HepG2 (cell line): Measurements from ENCODE around the gene KRCC1. TPM values are rescaled to one million over a fixed set of nuclear protein-coding genes. Genes with fewer than 3 reads are reported as not detected.

Experiments used
- MED8 ChIP-seq: sonication (generic); formaldehyde crosslinking; IDR thresholded peaks from 2 replicates; pipeline ENCODE4 v1.8.1; 2023; ENCODE audit warnings: mild to moderate bottlenecking, missing genetic modification reagents; ENCODE audit not compliant: insufficient replicate concordance
- NFIB ChIP-seq: sonication (generic); formaldehyde crosslinking; IDR thresholded peaks from 2 replicates; pipeline ENCODE4 v1.9.0; 2021; ENCODE audit warnings: missing genetic modification reagents, mild to moderate bottlenecking, borderline replicate concordance
- SMAD1 ChIP-seq: sonication (generic); formaldehyde crosslinking; IDR thresholded peaks from 2 replicates; pipeline ENCODE4 v1.4.0; 2020; ENCODE audit warnings: missing genetic modification reagents, low read depth, mild to moderate bottlenecking, borderline replicate concordance
- SMARCC2 ChIP-seq: fragments of 450-650 bp; IDR thresholded peaks from 2 replicates; pipeline ENCODE4 v1.6.1; 2017; ENCODE audit warnings: antibody characterized with exemption, mild to moderate bottlenecking
- ZNF569 ChIP-seq: sonication (generic); formaldehyde crosslinking; IDR thresholded peaks from 2 replicates; pipeline ENCODE4 v1.5.0; 2020; ENCODE audit warnings: mild to moderate bottlenecking, missing genetic modification reagents, moderate library complexity, borderline replicate concordance
- ZNF644 ChIP-seq: IDR thresholded peaks from 2 replicates; pipeline ENCODE4 v1.6.1; 2016; ENCODE audit warnings: low read depth
- polyA plus RNA-seq, 8 experiments: library from polyadenylated mRNA; depleted of rRNA in 3 of 8; stranded (reverse) in 7 of 8; unstranded in 1 of 8; fragments of >200 nt; fragmentation: Illumina TruSeq in 4 of 8; extraction: Trizol in 4 of 8; gene quantifications; 2 replicates each; pipeline versions ENCODE4 v1.2.1 to v1.2.3, GENCODE V29; 2011 to 2016; ENCODE audit warnings: low read depth in 4 of 8, missing spikeins in 1 of 8, mixed read lengths in 1 of 8; ENCODE audit not compliant: insufficient read depth in 1 of 8
- total RNA-seq, 5 experiments: library from RNA; depleted of rRNA; stranded (reverse); fragments of >200 nt; fragmentation: Illumina TruSeq; extraction: Trizol; gene quantifications; 2 replicates each; pipeline ENCODE4 v1.2.3, GENCODE V29; 2016; ENCODE audit warnings: low read depth in 1 of 5
- TF ChIP-seq, protein P1 (sequence below): sonication (generic); formaldehyde crosslinking; conservative IDR thresholded peaks from 2 replicates; pipeline ENCODE4 v1.4.0; 2020; ENCODE audit warnings: missing genetic modification reagents
- TF ChIP-seq, protein P2 (sequence below): IDR thresholded peaks from 2 replicates; pipeline ENCODE4 v1.6.1; 2016; ENCODE audit warnings: missing genetic modification reagents, missing compliant biosample characterization
- TF ChIP-seq, protein P3 (sequence below): sonication (generic); formaldehyde crosslinking; IDR thresholded peaks from 2 replicates; pipeline ENCODE4 v1.4.0; 2020; ENCODE audit warnings: missing genetic modification reagents, mild to moderate bottlenecking, borderline replicate concordance
- TF ChIP-seq, protein P4 (sequence below): sonication (generic); formaldehyde crosslinking; IDR thresholded peaks from 2 replicates; pipeline ENCODE4 v1.8.0; 2022; ENCODE audit warnings: low read depth, missing genetic modification reagents
- TF ChIP-seq, protein P5 (sequence below): sonication (generic); formaldehyde crosslinking; IDR thresholded peaks from 2 replicates; pipeline ENCODE4 v1.4.0; 2020; ENCODE audit warnings: mild to moderate bottlenecking, low read depth, missing genetic modification reagents
- TF ChIP-seq, protein P6 (sequence below): sonication (generic); formaldehyde crosslinking; IDR thresholded peaks from 2 replicates; pipeline ENCODE4 v1.5.1; 2020; ENCODE audit warnings: mild to moderate bottlenecking, missing genetic modification reagents
- TF ChIP-seq, protein P7 (sequence below): sonication (generic); formaldehyde crosslinking; IDR thresholded peaks from 2 replicates; pipeline ENCODE4 v1.5.1; 2020; ENCODE audit warnings: missing genetic modification reagents, mild to moderate bottlenecking, borderline replicate concordance

Gene KRCC1
- total and polyA plus RNA-seq, 2 of the 13 experiments (the other 11 are each of a cell fraction or from before 2014, with no cell fraction given): 6.5 to 7.7 TPM

DNA sequence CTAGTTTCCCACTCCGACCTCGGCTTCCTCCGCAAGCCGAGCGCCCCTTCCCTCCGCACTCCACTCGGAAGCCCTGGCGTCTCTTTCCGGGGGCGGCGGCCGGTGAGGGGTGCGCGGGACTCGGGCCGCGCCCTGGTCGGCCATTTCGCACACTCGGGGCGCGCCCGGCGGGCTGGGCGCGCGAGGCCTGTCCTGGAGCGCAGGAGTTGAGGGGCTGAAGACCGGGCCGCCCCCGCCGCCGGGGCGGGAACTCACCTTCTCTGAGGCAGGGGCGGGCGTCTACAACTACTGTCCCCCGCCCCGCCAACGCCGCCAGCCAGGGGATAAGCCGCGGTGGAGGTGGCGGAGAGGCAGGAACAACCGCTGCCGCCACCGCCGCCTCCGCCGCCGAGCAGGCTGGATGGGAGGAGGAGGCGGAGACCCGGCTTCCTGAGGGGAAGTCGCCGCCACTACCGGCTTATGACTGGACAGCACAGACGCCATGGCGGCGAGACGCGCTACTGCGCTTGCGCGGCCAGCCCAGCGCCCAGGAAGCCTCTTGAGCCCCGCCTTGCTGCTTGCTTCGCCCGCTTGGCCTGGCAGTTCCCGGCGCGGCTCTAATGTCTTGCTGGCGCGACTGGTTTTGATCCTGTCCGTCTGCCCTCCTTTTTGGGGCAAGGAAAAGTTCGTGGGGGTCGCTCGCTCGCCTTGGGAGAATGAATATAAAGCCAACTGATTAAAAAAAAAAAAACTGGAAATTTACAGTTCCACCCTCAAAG is at the start of gene KRCC1 (continued):
- TF ChIP-seq, protein P1, sequence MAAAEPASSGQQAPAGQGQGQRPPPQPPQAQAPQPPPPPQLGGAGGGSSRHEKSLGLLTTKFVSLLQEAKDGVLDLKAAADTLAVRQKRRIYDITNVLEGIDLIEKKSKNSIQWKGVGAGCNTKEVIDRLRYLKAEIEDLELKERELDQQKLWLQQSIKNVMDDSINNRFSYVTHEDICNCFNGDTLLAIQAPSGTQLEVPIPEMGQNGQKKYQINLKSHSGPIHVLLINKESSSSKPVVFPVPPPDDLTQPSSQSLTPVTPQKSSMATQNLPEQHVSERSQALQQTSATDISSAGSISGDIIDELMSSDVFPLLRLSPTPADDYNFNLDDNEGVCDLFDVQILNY: peak; percentile 42; the same call in 1 of the 2 replicates
- TF ChIP-seq, protein P2, sequence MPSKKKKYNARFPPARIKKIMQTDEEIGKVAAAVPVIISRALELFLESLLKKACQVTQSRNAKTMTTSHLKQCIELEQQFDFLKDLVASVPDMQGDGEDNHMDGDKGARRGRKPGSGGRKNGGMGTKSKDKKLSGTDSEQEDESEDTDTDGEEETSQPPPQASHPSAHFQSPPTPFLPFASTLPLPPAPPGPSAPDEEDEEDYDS (CRISPR knock-in tag): peak; percentile 99
- TF ChIP-seq ZNF644 (CRISPR knock-in tag): 0 out of 2 replicates have a peak, but pooled peaks have one; percentile 34
- no peak for TF ChIP-seq MED8 (CRISPR knock-in tag)
- TF ChIP-seq, protein P3, sequence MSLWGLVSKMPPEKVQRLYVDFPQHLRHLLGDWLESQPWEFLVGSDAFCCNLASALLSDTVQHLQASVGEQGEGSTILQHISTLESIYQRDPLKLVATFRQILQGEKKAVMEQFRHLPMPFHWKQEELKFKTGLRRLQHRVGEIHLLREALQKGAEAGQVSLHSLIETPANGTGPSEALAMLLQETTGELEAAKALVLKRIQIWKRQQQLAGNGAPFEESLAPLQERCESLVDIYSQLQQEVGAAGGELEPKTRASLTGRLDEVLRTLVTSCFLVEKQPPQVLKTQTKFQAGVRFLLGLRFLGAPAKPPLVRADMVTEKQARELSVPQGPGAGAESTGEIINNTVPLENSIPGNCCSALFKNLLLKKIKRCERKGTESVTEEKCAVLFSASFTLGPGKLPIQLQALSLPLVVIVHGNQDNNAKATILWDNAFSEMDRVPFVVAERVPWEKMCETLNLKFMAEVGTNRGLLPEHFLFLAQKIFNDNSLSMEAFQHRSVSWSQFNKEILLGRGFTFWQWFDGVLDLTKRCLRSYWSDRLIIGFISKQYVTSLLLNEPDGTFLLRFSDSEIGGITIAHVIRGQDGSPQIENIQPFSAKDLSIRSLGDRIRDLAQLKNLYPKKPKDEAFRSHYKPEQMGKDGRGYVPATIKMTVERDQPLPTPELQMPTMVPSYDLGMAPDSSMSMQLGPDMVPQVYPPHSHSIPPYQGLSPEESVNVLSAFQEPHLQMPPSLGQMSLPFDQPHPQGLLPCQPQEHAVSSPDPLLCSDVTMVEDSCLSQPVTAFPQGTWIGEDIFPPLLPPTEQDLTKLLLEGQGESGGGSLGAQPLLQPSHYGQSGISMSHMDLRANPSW (CRISPR knock-in tag): peak; percentile 85; the same call in 1 of the 2 replicates
- no peak for TF ChIP-seq SMARCC2
- TF ChIP-seq NFIB: no peak
- TF ChIP-seq, protein P4, sequence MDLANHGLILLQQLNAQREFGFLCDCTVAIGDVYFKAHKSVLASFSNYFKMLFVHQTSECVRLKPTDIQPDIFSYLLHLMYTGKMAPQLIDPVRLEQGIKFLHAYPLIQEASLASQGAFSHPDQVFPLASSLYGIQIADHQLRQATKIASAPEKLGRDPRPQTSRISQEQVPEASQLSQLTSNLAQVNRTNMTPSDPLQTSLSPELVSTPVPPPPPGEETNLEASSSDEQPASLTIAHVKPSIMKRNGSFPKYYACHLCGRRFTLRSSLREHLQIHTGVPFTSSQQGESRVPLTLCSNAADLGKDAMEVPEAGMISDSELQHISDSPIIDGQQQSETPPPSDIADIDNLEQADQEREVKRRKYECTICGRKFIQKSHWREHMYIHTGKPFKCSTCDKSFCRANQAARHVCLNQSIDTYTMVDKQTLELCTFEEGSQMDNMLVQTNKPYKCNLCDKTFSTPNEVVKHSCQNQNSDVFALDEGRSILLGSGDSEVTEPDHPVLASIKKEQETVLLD: no peak
- TF ChIP-seq, protein P5, sequence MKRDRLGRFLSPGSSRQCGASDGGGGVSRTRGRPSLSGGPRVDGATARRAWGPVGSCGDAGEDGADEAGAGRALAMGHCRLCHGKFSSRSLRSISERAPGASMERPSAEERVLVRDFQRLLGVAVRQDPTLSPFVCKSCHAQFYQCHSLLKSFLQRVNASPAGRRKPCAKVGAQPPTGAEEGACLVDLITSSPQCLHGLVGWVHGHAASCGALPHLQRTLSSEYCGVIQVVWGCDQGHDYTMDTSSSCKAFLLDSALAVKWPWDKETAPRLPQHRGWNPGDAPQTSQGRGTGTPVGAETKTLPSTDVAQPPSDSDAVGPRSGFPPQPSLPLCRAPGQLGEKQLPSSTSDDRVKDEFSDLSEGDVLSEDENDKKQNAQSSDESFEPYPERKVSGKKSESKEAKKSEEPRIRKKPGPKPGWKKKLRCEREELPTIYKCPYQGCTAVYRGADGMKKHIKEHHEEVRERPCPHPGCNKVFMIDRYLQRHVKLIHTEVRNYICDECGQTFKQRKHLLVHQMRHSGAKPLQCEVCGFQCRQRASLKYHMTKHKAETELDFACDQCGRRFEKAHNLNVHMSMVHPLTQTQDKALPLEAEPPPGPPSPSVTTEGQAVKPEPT (CRISPR knock-in tag): 0 out of 2 replicates have a peak, but pooled peaks have one; percentile 39
- TF ChIP-seq, protein P6, sequence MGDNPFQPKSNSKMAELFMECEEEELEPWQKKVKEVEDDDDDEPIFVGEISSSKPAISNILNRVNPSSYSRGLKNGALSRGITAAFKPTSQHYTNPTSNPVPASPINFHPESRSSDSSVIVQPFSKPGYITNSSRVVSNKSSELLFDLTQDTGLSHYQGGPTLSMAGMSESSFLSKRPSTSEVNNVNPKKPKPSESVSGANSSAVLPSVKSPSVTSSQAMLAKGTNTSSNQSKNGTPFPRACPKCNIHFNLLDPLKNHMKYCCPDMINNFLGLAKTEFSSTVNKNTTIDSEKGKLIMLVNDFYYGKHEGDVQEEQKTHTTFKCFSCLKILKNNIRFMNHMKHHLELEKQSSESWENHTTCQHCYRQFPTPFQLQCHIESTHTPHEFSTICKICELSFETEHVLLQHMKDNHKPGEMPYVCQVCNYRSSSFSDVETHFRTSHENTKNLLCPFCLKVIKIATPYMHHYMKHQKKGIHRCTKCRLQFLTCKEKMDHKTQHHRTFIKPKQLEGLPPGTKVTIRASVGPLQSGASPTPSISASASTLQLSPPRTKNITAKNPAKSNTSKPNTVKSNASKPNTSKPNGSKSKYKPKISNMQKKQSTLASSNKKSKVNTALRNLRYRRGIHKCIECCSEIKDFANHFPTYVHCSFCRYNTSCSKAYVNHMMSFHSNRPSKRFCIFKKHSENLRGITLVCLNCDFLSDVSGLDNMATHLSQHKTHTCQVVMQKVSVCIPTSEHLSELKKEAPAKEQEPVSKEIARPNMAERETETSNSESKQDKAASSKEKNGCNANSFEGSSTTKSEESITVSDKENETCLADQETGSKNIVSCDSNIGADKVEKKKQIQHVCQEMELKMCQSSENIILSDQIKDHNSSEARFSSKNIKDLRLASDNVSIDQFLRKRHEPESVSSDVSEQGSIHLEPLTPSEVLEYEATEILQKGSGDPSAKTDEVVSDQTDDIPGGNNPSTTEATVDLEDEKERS (CRISPR knock-in tag): no peak
- TF ChIP-seq, protein P7, sequence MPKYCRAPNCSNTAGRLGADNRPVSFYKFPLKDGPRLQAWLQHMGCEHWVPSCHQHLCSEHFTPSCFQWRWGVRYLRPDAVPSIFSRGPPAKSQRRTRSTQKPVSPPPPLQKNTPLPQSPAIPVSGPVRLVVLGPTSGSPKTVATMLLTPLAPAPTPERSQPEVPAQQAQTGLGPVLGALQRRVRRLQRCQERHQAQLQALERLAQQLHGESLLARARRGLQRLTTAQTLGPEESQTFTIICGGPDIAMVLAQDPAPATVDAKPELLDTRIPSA: no peak
- TF ChIP-seq SMAD1 (CRISPR knock-in tag): peak; percentile 94; the same call in 1 of the 2 replicates
- no peak for TF ChIP-seq ZNF569
